Measurements from ENCODE around the gene MLPH. TPM values are rescaled to one million over a fixed set of nuclear protein-coding genes. Genes with fewer than 3 reads are reported as not detected.
A peak's percentile ranks its signal among the peaks of the same experiment; 100 is the strongest.

The MLPH gene
- total RNA-seq, 4 donors from 2014 or later = 5.3 to 8.7 (median 7.8) TPM

DNA sequence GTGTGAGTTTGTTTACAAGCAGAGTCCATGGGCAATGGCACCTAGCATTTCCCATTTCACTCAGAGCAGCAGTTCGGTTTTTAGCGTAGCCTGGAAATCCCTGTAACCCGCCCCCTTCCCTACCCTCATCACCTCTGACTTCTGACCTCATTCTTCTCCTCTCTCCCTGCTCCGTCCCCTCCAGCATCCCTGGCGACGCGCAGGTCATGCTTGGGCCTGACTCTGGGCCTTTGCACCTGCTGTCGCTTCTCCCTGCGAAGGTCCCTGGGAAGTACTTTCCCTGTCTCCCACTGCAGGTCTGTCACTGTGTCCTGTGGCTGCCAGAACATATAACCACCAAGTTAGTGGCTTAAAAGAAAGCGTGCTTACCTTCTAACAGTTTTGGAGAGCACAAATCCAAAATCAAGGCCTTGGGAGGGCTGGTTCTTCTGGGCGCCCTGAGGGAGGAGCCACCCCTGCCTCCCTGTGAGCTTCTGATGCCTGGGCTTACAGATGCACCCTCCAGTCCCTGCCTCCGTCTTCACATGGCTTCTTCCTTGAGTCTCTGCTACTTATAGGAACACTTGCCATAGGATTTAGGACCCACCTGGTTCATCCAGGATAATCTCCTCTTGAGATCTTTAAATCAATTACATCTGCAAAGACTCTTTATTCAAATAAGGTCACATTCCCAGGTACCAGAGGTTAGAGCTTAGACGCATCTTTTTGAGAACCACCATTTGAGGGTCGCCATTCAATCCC is 111.6 kb downstream of the MLPH start:
- WGBS = 92% methylated on average over 14 of the region's 14 CpGs
- no peak for DNase-seq (ENCODE audit: extremely low spot score)
- TF ChIP-seq POLR2A (IDR thresholded peaks at IDR 0.05; ENCODE audit: low read depth) (no peak), EP300 (IDR thresholded peaks at IDR 0.05) (no peak), POLR2AphosphoS5 (IDR thresholded peaks at IDR 0.05) (no peak), CTCF (IDR thresholded peaks at IDR 0.05) (no peak)
- no peaks in the 10 kb centered on the region for H3K27me3 ChIP-seq
- no peaks in the 10 kb centered on the region for H3K36me3 ChIP-seq
- intact Hi-C loops (cut with DNase I) = no loop called here
- H3K27ac ChIP-seq (replicated peaks in 1 of 4) = peak overlapping the region; percentile 34 to 85 (median 80)
- no peak overlapping the region for H3K4me3 ChIP-seq
- H3K9me3 ChIP-seq = no peaks in the 10 kb centered on the region
- peaks cover 41 to 54% (median 46%) of the 10 kb centered on the region in 4 donors for H3K4me1 ChIP-seq

DNA sequence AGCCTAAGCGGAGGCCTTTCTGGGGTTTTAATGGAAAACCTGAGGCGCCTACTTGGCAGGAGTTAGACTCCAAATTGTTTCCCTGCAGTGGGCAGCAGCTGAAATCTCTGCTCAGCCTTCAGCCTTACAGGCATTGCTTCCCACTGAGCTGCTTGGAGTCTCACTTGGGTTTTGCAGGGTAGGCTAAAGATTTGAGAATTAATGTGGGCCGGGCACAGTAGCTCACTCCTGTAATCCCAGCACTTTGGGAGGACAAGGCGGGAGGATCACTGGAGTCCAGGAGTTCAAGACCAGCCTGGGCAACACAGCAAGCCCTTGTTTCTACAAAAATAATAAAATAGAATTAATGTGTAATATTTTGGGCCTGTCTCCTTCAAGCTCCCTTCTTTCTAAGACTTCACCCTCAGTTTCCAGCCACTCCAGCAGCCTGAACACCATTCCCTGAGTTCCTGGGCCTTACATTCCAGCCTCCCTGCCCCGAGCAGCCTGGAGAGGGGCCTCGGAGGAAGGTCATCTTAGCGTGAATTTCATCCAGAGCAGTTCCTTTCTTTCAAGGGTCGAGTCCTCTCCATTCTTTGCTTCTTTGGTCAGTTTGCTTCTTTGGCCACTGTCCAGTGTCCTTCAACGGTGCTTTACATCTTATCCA is 112.5 kb downstream of the MLPH start:
- Histone ChIP-seq H3K9me3 (no peaks in the 10 kb centered on the region), H3K4me1 (peaks cover 40 to 50% (median 45%) of the 10 kb centered on the region in 4 donors)
- 59% methylated on average over 9 of the region's 9 CpGs for WGBS

DNA sequence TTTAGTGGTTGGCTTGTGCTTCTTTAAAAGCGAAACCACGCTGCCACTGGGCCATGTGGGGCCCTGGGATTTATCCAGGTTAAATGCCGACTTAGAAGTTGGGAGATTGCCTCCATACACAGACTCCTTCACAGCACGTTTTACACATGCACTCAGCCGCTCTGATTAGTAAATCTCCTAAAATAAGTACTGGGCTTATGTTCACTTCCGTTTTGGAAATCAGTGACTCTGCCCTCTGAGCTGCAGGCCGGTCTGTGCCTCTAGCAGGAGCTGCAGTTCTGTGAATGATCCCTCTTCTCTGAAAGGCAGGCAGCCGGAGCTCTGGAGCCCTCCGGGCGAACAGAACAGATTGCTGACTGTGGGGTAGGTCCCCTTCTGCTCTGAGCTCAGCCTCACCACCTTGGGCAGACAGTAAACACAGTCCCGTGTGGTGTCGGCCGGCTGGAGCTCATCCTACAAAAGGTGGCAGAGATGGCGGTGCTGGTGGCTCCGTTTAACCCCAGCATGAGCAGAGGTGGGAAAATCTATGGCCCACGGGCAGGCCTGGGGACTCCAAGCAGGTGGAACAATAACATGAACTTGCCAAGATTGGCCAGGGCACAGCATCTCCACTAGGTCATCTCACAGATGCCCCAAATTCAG is 113.3 kb downstream of the MLPH start:
- Histone ChIP-seq H3K27me3 (no peaks in the 10 kb centered on the region), H3K4me3 (peak overlapping the region; percentile 28 to 40 (median 38)), H3K27ac (replicated peaks in 1 of 4) (peak overlapping the region; percentile 78 to 85 (median 83)), H3K9me3 (no peaks in the 10 kb centered on the region), H3K36me3 (no peaks in the 10 kb centered on the region), H3K4me1 (peaks cover 35 to 45% (median 40%) of the 10 kb centered on the region in 4 donors)
- intact Hi-C loops (cut with DNase I) = no loop called here
- TF ChIP-seq POLR2AphosphoS5 (IDR thresholded peaks at IDR 0.05) = peak; percentile 51 to 55
- peak; percentile 29 to 57 (median 42) for TF ChIP-seq CTCF (IDR thresholded peaks at IDR 0.05)
- no peak for TF ChIP-seq EP300 (IDR thresholded peaks at IDR 0.05)
- TF ChIP-seq POLR2A (IDR thresholded peaks at IDR 0.05; ENCODE audit: low read depth) = peak; percentile 13
- 28% methylated on average over 9 of the region's 16 CpGs for WGBS
- no peak for DNase-seq (ENCODE audit: extremely low spot score)

More for the DNA sequence above, 112.5 kb downstream of the MLPH start:
- intact Hi-C loops (cut with DNase I) = no loop called here
- TF ChIP-seq POLR2A (IDR thresholded peaks at IDR 0.05; ENCODE audit: low read depth) (no peak), EP300 (IDR thresholded peaks at IDR 0.05) (no peak), CTCF (IDR thresholded peaks at IDR 0.05) (no peak), POLR2AphosphoS5 (IDR thresholded peaks at IDR 0.05) (no peak)
- no peak for DNase-seq (ENCODE audit: extremely low spot score)
- no peaks in the 10 kb centered on the region for H3K27me3 ChIP-seq
- H3K36me3 ChIP-seq = no peaks in the 10 kb centered on the region
- peak overlapping the region; percentile 28 to 40 (median 38) for H3K4me3 ChIP-seq
- H3K27ac ChIP-seq (replicated peaks in 1 of 4) = peak overlapping the region; percentile 78 to 85 (median 83)

GRCh38 chr2:237601453-237602116 is 114.5 kb downstream of the MLPH start:
- TF ChIP-seq CTCF (IDR thresholded peaks at IDR 0.05) (no peak), POLR2AphosphoS5 (IDR thresholded peaks at IDR 0.05) (no peak), EP300 (IDR thresholded peaks at IDR 0.05) (no peak), POLR2A (IDR thresholded peaks at IDR 0.05; ENCODE audit: low read depth) (no peak)
- Histone ChIP-seq H3K9me3 (no peaks in the 10 kb centered on the region), H3K4me1 (peaks cover 30 to 39% (median 33%) of the 10 kb centered on the region in 4 donors), H3K27ac (replicated peaks in 1 of 4) (peak overlapping the region; percentile 78 to 85 (median 83)), H3K4me3 (no peak overlapping the region), H3K36me3 (no peaks in the 10 kb centered on the region), H3K27me3 (no peaks in the 10 kb centered on the region)
- 88% methylated on average over 13 of the region's 14 CpGs for WGBS
- intact Hi-C loops (cut with DNase I) = no loop called here
- DNase-seq (ENCODE audit: extremely low spot score) = no peak
